ENCODE results near the gene ATP6V1F.
A peak's percentile ranks its signal among the peaks of the same experiment; 100 is the strongest.

The ATP6V1F gene

GRCh38 chr7:128914566-128915151 is 52.0 kb downstream of the ATP6V1F start:
- peak; percentile 80 for DNase-seq (ENCODE audit: extremely low spot score)
- no peak for TF ChIP-seq CTCF (IDR thresholded peaks at IDR 0.05; ENCODE audit: control extremely low read depth, extremely low read depth, low read depth, missing control alignments)
- POLR2A ChIA-PET, result interaction anchor here (0.6 kb wide), 1 partner anchor 25 kb away, joined by 3 read pairs; no protein-coding TSS in a partner anchor
- CTCF ChIA-PET, result interaction anchor here (0.8 to 1.5 kb wide), 9 partner anchors 11 to 488 kb away, joined by 3 to 7 read pairs (median 4); partner anchors contain the start of gene IRF5

DNA sequence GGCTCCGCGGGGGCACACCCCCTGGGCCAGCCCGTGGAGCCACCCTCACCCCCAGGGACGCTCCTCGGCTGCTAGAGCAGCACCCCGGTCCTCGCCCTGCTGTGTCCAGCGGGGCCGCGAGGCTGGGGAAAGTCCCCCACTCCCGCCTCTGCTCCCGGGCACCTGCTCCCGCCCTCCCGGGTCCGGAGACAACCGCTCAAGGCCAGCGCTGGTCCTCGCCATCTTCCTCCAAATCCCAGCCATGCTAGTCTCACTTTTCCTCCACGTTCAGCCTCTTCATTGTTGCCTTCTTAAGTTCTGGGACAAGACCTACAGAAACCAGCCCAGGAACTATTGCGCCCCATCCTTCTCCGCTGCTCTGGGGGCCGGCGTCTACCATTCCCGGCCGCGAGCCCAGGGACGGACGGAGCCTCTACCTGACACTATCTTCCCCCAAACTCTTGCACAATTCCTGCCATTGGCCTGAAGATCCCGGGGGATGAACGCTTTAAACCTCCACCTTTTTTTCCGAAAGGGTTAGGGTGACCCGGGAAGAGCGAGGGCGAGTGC is 52.7 kb downstream of the ATP6V1F start:
- DNase-seq (ENCODE audit: extremely low spot score), result no peak
- TF ChIP-seq CTCF (IDR thresholded peaks at IDR 0.05; ENCODE audit: control extremely low read depth, extremely low read depth, low read depth, missing control alignments), result no peak
- POLR2A ChIA-PET, result no interaction called here
- CTCF ChIA-PET, result interaction anchor here (0.8 to 1.3 kb wide), 6 partner anchors 12 to 176 kb away, joined by 3 to 7 read pairs (median 4); partner anchors contain the start of gene IRF5

All from GM10248 (cell line).